Measurements from ENCODE around the gene HES1. TPM values are rescaled to one million over a fixed set of nuclear protein-coding genes. Genes with fewer than 3 reads are reported as not detected.

Gene HES1
- total and polyA plus RNA-seq, 4 donors, result 28.7 to 58.9 (median 43.8) TPM

DNA sequence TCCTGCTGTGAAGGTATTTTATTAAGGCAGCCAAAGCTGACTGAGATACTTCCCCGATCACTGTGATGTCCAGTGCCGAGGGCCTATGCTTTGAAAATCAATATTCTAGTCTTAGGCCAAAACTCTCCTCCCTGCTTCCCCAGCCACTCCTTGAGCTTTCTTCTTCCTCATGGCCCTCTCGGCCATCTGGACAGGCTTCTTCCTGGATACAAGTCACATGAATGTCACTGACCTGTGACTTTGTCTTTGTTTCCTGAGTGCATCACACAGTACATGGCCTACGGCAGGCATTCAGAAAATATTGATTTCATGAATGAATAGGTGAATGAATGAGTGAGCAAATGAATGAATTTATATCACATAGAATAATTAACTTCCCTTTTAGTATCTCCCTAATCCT lies 24.6 kb upstream of the HES1 start:
- WGBS (ENCODE audit: insufficient coverage), result 97% methylated on average over 3 of the region's 4 CpGs
- no peak for DNase-seq (ENCODE audit: low read depth in 4 of 6, low spot score in 6 of 6)
- Histone ChIP-seq H3K9me3 (ENCODE audit: control insufficient read depth, insufficient read depth, low read length) (no peaks in the 10 kb centered on the region), H3K4me1 (ENCODE audit: control insufficient read depth, insufficient read depth, low read length) (no peaks in the 10 kb centered on the region), H3K36me3 (ENCODE audit: control insufficient read depth, insufficient read depth, low read length) (no peaks in the 10 kb centered on the region), H3K27me3 (ENCODE audit: control insufficient read depth, insufficient read depth, low read length) (no peaks in the 10 kb centered on the region), H3K4me3 (ENCODE audit: low read depth, low read length) (no peak overlapping the region), H3K27ac (ENCODE audit: low read depth, low read length) (no peak overlapping the region)

GRCh38 chr3:194112120-194113106 lies 23.5 kb upstream of the HES1 start:
- H3K27ac ChIP-seq (ENCODE audit: low read depth, low read length), result no peak overlapping the region
- no peak overlapping the region for H3K4me3 ChIP-seq (ENCODE audit: low read depth, low read length)
- WGBS (ENCODE audit: insufficient coverage), result 24% methylated on average over 6 of the region's 9 CpGs
- no peak for DNase-seq (ENCODE audit: low read depth in 4 of 6, low spot score in 6 of 6)
- H3K4me1 ChIP-seq (ENCODE audit: control insufficient read depth, insufficient read depth, low read length), result no peaks in the 10 kb centered on the region
- no peaks in the 10 kb centered on the region for H3K36me3 ChIP-seq (ENCODE audit: control insufficient read depth, insufficient read depth, low read length)
- no peaks in the 10 kb centered on the region for H3K27me3 ChIP-seq (ENCODE audit: control insufficient read depth, insufficient read depth, low read length)
- H3K9me3 ChIP-seq (ENCODE audit: control insufficient read depth, insufficient read depth, low read length), result no peaks in the 10 kb centered on the region

GRCh38 chr3:194114123-194114522 lies 21.8 kb upstream of the HES1 start:
- Histone ChIP-seq H3K27ac (ENCODE audit: low read depth, low read length) (no peak overlapping the region), H3K36me3 (ENCODE audit: control insufficient read depth, insufficient read depth, low read length) (no peaks in the 10 kb centered on the region), H3K4me1 (ENCODE audit: control insufficient read depth, insufficient read depth, low read length) (no peaks in the 10 kb centered on the region), H3K27me3 (ENCODE audit: control insufficient read depth, insufficient read depth, low read length) (no peaks in the 10 kb centered on the region), H3K4me3 (ENCODE audit: low read depth, low read length) (no peak overlapping the region), H3K9me3 (ENCODE audit: control insufficient read depth, insufficient read depth, low read length) (no peaks in the 10 kb centered on the region)
- WGBS (ENCODE audit: insufficient coverage), result 100% methylated on average over 5 of the region's 7 CpGs
- no peak for DNase-seq (ENCODE audit: low read depth in 4 of 6, low spot score in 6 of 6)

DNA sequence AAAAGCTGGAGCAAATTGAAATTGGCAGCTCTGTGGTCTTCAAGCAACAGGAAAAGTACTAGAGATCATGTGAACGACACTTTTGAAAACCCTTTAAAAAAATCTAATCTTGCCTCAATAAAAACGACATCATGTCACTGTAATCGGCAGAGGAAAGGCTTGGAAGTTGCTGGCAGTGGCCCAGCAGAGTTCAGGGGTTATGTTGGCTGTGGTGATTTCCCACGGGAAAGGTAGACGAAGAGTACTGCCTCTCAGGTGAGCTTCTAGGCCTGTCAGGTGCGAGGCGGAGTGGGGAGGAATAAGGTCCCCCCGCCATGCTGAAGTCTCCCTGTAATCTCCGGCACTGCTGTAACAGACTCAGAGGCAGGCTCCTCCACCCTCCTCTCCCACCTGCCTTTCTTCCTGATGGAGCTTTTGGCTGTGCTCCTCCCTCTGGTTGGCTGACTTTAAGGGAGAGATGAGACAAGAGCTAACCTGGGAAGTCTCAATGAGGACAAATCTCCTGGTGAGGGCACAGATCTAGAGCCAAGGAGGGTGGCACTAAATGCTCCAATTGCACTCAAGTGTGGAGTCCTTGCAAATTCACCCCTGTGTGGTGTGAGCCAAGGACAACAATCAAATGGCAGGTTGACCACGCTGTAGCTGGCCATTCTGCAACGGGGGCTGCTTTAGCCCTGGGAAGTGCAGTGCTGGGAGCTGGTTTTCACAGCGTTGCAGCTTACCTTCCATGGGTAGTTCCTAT lies 18.7 kb upstream of the HES1 start:
- H3K4me3 ChIP-seq (ENCODE audit: low read depth, low read length), result no peak overlapping the region
- peaks cover 2% of the 10 kb centered on the region for H3K27me3 ChIP-seq (ENCODE audit: control insufficient read depth, insufficient read depth, low read length)
- H3K4me1 ChIP-seq (ENCODE audit: control insufficient read depth, insufficient read depth, low read length), result no peaks in the 10 kb centered on the region
- no peak overlapping the region for H3K27ac ChIP-seq (ENCODE audit: low read depth, low read length)
- no peaks in the 10 kb centered on the region for H3K9me3 ChIP-seq (ENCODE audit: control insufficient read depth, insufficient read depth, low read length)
- H3K36me3 ChIP-seq (ENCODE audit: control insufficient read depth, insufficient read depth, low read length), result no peaks in the 10 kb centered on the region
- 72% methylated on average over 7 of the region's 12 CpGs for whole genome bisulfite sequencing (ENCODE audit: insufficient coverage)
- DNase-seq (ENCODE audit: low read depth in 4 of 6, low spot score in 6 of 6), result no peak

DNA sequence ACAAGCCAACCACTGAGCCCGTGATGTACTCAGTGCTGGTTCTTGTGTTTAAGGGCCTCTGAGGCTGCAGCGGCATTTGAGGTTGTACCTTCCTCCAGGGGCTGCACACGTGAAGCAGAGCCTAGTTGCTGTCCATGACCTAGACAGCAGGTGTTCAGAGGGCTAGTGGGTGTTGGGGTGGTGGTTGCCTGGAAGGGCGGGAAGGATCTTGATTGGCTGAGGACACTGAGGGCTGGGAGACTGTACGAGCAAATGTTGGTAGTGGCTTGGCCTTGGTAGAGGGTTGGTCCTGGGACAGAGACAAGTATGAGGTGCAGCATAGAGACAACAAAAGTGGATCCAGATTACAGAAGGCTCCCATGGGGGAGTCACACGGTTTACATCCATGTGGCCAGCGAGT lies 17.0 kb upstream of the HES1 start:
- no peak for DNase-seq (ENCODE audit: low read depth in 4 of 6, low spot score in 6 of 6)
- H3K4me3 ChIP-seq (ENCODE audit: low read depth, low read length), result no peak overlapping the region
- H3K27ac ChIP-seq (ENCODE audit: low read depth, low read length), result no peak overlapping the region
- H3K9me3 ChIP-seq (ENCODE audit: control insufficient read depth, insufficient read depth, low read length), result no peaks in the 10 kb centered on the region
- H3K4me1 ChIP-seq (ENCODE audit: control insufficient read depth, insufficient read depth, low read length), result no peaks in the 10 kb centered on the region
- WGBS (ENCODE audit: insufficient coverage), result 94% methylated on average over 7 of the region's 7 CpGs
- H3K27me3 ChIP-seq (ENCODE audit: control insufficient read depth, insufficient read depth, low read length), result peaks cover 4% of the 10 kb centered on the region
- no peaks in the 10 kb centered on the region for H3K36me3 ChIP-seq (ENCODE audit: control insufficient read depth, insufficient read depth, low read length)

DNA sequence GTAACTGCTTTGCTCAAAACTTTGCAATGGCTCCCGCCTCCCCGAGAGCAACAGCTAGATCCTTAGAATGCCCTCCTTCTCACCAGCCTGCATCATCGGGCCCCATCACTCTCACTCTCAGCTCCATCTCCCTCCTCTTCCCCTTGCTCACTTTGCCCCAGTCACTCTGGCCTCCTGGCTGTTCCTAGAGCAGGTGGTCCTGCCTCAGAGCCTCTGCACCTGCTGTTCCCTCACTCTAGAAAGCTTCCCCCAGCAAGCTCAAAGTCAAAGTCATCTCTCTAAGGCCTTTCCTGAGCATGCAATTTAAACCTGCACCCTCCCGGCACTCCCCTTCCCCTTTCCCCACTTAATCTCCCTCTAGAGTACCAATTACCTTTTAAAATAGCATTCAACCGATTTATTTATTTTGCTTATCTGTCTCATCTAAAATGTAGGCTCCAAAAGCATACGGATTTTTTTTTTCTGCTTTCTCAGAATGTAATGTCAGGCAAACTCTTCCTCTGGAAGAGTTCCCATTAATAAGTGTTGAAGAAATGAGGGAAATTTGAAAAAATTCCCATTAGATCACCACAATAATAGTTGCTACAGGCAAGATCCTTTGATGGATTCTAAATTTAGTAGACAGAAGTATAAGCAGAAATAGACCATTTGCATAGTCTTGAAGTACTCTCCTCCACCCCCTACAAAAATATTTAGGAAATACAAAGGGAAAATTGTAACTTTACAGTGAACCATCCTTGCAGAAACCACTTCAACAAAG lies 15.9 kb upstream of the HES1 start:
- H3K27me3 ChIP-seq (ENCODE audit: control insufficient read depth, insufficient read depth, low read length), result peaks cover 4% of the 10 kb centered on the region
- H3K4me3 ChIP-seq (ENCODE audit: low read depth, low read length), result no peak overlapping the region
- H3K36me3 ChIP-seq (ENCODE audit: control insufficient read depth, insufficient read depth, low read length), result no peaks in the 10 kb centered on the region
- 86% methylated on average over 4 of the region's 6 CpGs for WGBS (ENCODE audit: insufficient coverage)
- H3K9me3 ChIP-seq (ENCODE audit: control insufficient read depth, insufficient read depth, low read length), result no peaks in the 10 kb centered on the region
- no peak overlapping the region for H3K27ac ChIP-seq (ENCODE audit: low read depth, low read length)
- no peak for DNase-seq (ENCODE audit: low read depth in 4 of 6, low spot score in 6 of 6)
- H3K4me1 ChIP-seq (ENCODE audit: control insufficient read depth, insufficient read depth, low read length), result no peaks in the 10 kb centered on the region

DNA sequence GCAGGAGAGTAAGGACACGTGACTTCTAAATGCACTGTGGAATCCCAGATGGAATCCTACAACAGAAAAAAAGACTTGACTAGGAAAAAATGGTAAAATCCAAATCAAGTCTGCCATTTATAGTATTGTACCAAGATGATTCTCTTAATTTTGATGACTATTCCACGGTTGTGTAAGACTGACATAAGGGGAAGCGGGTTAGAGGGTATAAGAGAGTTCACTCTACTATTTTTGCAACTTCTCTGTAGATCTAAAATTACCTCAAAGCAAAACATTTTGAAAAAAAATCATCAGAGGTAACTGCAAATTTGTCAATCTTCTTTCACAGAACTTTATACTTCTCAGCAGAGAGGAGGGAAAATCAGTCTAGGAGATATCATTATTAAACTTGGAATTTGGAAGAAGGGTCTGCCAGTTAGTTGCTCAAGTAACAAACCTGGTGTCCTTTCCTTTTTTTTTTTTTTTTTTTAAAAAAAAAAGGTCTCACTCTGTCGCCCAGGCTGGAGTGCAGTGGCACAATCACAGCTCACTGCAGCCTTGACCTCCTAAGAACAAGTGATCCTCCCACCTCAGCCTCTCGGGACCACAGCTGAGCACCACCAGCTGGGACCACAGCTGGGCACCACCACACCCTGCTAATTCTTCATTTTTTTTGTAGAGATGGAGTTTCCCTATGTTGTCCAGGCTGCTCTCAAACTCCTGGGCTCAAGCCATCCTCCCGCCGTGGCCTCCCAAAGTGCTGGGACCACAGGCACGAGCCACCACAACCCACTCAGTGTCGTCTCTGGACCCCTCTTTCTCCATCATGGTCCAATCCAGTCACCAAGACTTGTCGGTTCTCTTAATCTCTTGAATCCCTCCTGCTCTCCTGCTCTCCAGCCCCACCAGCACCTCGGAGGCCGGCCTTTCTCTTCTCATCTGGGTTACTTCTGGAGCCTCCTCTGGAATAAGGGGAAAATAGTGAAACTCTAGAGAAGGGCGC lies 14.9 kb upstream of the HES1 start:
- H3K27ac ChIP-seq (ENCODE audit: low read depth, low read length), result no peak overlapping the region
- no peaks in the 10 kb centered on the region for H3K36me3 ChIP-seq (ENCODE audit: control insufficient read depth, insufficient read depth, low read length)
- H3K4me3 ChIP-seq (ENCODE audit: low read depth, low read length), result no peak overlapping the region
- H3K4me1 ChIP-seq (ENCODE audit: control insufficient read depth, insufficient read depth, low read length), result no peaks in the 10 kb centered on the region
- no peak for DNase-seq (ENCODE audit: low read depth in 4 of 6, low spot score in 6 of 6)
- 94% methylated on average over 7 of the region's 13 CpGs for WGBS (ENCODE audit: insufficient coverage)
- no peaks in the 10 kb centered on the region for H3K9me3 ChIP-seq (ENCODE audit: control insufficient read depth, insufficient read depth, low read length)
- peaks cover 4% of the 10 kb centered on the region for H3K27me3 ChIP-seq (ENCODE audit: control insufficient read depth, insufficient read depth, low read length)

DNA sequence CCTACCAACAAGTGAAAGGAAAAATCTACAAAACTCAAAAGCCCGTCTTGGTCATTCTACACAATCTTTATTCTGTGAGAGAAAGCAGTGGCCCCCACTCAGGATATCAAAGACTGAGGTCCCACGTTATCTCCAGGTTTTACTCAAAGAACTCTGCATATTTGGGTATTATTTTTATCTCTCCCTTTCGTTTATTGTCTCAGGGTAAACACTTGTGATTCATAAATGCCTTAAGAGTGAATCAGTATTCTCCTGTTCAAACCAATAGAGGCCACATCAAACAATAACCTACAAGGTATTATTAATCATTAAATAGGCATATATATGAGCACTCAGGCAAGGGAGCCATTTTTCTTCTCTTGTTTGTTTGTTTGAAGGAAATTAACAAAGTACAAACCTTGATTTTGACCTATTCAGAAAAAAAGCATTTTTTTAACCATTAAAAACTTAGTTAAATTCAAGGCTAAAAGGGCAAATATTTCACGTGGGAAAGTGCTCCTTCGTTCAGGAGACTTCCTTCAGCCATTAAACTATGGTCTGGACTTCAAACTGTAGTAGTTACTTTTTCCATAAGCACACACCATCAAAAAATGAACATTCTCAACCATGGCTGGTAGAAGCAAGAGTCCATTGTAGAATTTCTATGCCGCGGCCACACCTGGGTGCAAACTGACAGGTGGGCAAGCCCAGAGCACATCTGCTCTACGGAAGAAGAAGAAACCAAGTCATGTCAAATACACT lies 13.9 kb upstream of the HES1 start:
- no peak for DNase-seq (ENCODE audit: low read depth in 4 of 6, low spot score in 6 of 6)
- H3K36me3 ChIP-seq (ENCODE audit: control insufficient read depth, insufficient read depth, low read length), result no peaks in the 10 kb centered on the region
- no peaks in the 10 kb centered on the region for H3K9me3 ChIP-seq (ENCODE audit: control insufficient read depth, insufficient read depth, low read length)
- no peaks in the 10 kb centered on the region for H3K4me1 ChIP-seq (ENCODE audit: control insufficient read depth, insufficient read depth, low read length)
- 67% methylated on average over 3 of the region's 8 CpGs for WGBS (ENCODE audit: insufficient coverage)
- no peak overlapping the region for H3K4me3 ChIP-seq (ENCODE audit: low read depth, low read length)
- H3K27ac ChIP-seq (ENCODE audit: low read depth, low read length), result no peak overlapping the region
- peaks cover 4% of the 10 kb centered on the region for H3K27me3 ChIP-seq (ENCODE audit: control insufficient read depth, insufficient read depth, low read length)

Data from spinal cord (tissue), 10 donors.